ENCODE results near the gene SAMHD1.

SAMHD1 gene

DNA sequence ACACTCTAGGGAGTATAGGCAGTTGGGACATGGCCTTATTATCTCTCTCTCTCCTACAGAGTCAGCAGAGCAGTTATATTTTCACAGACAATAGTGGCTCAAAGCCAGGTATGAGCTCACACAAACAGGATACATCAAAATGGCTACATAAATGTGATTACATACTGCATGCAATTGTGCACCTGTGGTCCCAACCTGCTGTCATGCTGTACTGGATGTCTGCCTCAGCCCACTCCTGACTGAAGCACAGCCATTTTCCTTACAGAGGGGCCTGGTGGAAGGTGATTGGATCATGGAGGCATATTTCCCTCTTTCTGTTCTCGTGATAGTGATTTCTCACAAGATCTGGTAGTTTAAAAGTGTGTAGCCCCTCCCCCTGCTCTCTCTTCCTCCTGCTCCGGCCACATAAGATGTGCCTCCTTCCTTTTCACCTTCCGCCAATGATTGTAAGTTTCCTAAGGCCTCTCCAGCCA lies 37.0 kb upstream of the SAMHD1 start:
- H3K18ac ChIP-seq (ENCODE audit: low read length) = no peak overlapping the region
- H2AK5ac ChIP-seq (ENCODE audit: low read depth, low read length) = no peak overlapping the region
- no peak overlapping the region for H3K4ac ChIP-seq (ENCODE audit: low read length)
- no peak overlapping the region for H3K14ac ChIP-seq (ENCODE audit: low read length)
- H3K4me3 ChIP-seq (ENCODE audit: low read length in 2 of 2) = no peak overlapping the region
- no peaks in the 10 kb centered on the region for H3K79me1 ChIP-seq (ENCODE audit: low read depth, low read length)
- no peak overlapping the region for H3K9ac ChIP-seq (ENCODE audit: low read depth, low read length, poor library complexity)
- H2BK120ac ChIP-seq (ENCODE audit: low read depth, low read length) = no peak overlapping the region
- no peak overlapping the region for H3K4me2 ChIP-seq (ENCODE audit: insufficient read depth, low read length, poor library complexity, severe bottlenecking)
- H3K27ac ChIP-seq (replicated peaks; ENCODE audit: low read length) = no peak overlapping the region
- H4K91ac ChIP-seq (ENCODE audit: low read depth, low read length, poor library complexity) = no peak overlapping the region
- DNase-seq (ENCODE audit: low spot score) = no peak
- H2AFZ ChIP-seq (ENCODE audit: low read length) = no peak overlapping the region
- no peak overlapping the region for H2BK15ac ChIP-seq (ENCODE audit: low read length)
- WGBS, 2 donors (ENCODE audit: extremely low coverage in 2 of 2, insufficient read length in 2 of 2, insufficient replicate concordance in 1 of 2) = no CpG with 5 or more reads among the region's 3 CpGs
- H3K9me3 ChIP-seq (replicated peaks in 1 of 2; ENCODE audit: control insufficient read depth in 2 of 2, insufficient read depth in 1 of 2, low read depth in 1 of 2, low read length in 2 of 2) = peaks cover 0 to 8% of the 10 kb centered on the region in 2 donors
- H3K36me3 ChIP-seq (replicated peaks in 1 of 2; ENCODE audit: control insufficient read depth in 2 of 2, insufficient read depth in 2 of 2, low read length in 2 of 2) = no peaks in the 10 kb centered on the region
- H4K8ac ChIP-seq (ENCODE audit: low read depth, low read length) = no peak overlapping the region
- no peaks in the 10 kb centered on the region for H3K27me3 ChIP-seq (ENCODE audit: control insufficient read depth in 3 of 3, insufficient read depth in 3 of 3, low read depth in 1 of 3, low read length in 3 of 3)
- no peak overlapping the region for H3K23ac ChIP-seq (ENCODE audit: low read depth, low read length, poor library complexity)
- no peaks in the 10 kb centered on the region for H3K4me1 ChIP-seq (ENCODE audit: control insufficient read depth in 2 of 2, insufficient read depth in 1 of 2, low read depth in 1 of 2, low read length in 2 of 2)
- H2BK12ac ChIP-seq (ENCODE audit: low read length) = no peak overlapping the region
- H2BK5ac ChIP-seq (ENCODE audit: low read length) = no peak overlapping the region

DNA sequence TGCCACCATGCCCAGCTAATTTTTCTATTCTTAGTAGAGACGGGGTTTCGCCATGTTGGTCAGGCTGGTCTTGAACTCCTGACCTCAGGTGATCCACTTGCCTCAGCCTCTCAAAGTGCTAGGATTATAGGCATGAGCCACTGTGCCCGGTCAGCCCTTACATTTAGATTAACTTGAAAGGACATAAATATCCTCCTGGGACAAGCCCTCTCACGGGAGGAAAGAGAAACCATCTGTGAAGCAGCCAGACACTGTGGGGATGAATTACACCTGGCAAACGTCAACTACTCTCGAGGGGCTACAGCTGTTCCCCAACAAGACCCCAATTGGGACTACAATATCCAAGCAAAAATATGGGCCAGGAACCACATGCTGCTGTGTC lies 32.7 kb upstream of the SAMHD1 start:
- H2BK5ac ChIP-seq (ENCODE audit: low read length) = no peak overlapping the region
- H4K8ac ChIP-seq (ENCODE audit: low read depth, low read length) = no peak overlapping the region
- no peak overlapping the region for H3K14ac ChIP-seq (ENCODE audit: low read length)
- no peaks in the 10 kb centered on the region for H3K4me1 ChIP-seq (ENCODE audit: control insufficient read depth in 2 of 2, insufficient read depth in 1 of 2, low read depth in 1 of 2, low read length in 2 of 2)
- no peak overlapping the region for H3K23ac ChIP-seq (ENCODE audit: low read depth, low read length, poor library complexity)
- no peak overlapping the region for H4K91ac ChIP-seq (ENCODE audit: low read depth, low read length, poor library complexity)
- no peak overlapping the region for H3K18ac ChIP-seq (ENCODE audit: low read length)
- H3K36me3 ChIP-seq (replicated peaks in 1 of 2; ENCODE audit: control insufficient read depth in 2 of 2, insufficient read depth in 2 of 2, low read length in 2 of 2) = no peaks in the 10 kb centered on the region
- no peak for DNase-seq (ENCODE audit: low spot score)
- no peak overlapping the region for H3K27ac ChIP-seq (replicated peaks; ENCODE audit: low read length)
- H2BK12ac ChIP-seq (ENCODE audit: low read length) = no peak overlapping the region
- H2AK5ac ChIP-seq (ENCODE audit: low read depth, low read length) = no peak overlapping the region
- no peak overlapping the region for H3K4me3 ChIP-seq (ENCODE audit: low read length in 2 of 2)
- H3K79me1 ChIP-seq (ENCODE audit: low read depth, low read length) = no peaks in the 10 kb centered on the region
- no peaks in the 10 kb centered on the region for H3K9me3 ChIP-seq (replicated peaks in 1 of 2; ENCODE audit: control insufficient read depth in 2 of 2, insufficient read depth in 1 of 2, low read depth in 1 of 2, low read length in 2 of 2)
- no peak overlapping the region for H2BK120ac ChIP-seq (ENCODE audit: low read depth, low read length)
- H2BK15ac ChIP-seq (ENCODE audit: low read length) = no peak overlapping the region
- H3K27me3 ChIP-seq (ENCODE audit: control insufficient read depth in 3 of 3, insufficient read depth in 3 of 3, low read depth in 1 of 3, low read length in 3 of 3) = no peaks in the 10 kb centered on the region
- no peak overlapping the region for H3K4ac ChIP-seq (ENCODE audit: low read length)
- H2AFZ ChIP-seq (ENCODE audit: low read length) = no peak overlapping the region
- no CpG with 5 or more reads among the region's 6 CpGs for WGBS, 2 donors (ENCODE audit: extremely low coverage in 2 of 2, insufficient read length in 2 of 2, insufficient replicate concordance in 1 of 2)
- H3K4me2 ChIP-seq (ENCODE audit: insufficient read depth, low read length, poor library complexity, severe bottlenecking) = no peak overlapping the region
- no peak overlapping the region for H3K9ac ChIP-seq (ENCODE audit: low read depth, low read length, poor library complexity)

- no peak overlapping the region for H4K91ac ChIP-seq (ENCODE audit: low read depth, low read length, poor library complexity)
- no peak overlapping the region for H3K27ac ChIP-seq (replicated peaks; ENCODE audit: low read length)
- no peak overlapping the region for H2AFZ ChIP-seq (ENCODE audit: low read length)
- H3K14ac ChIP-seq (ENCODE audit: low read length) = no peak overlapping the region
- H2AK5ac ChIP-seq (ENCODE audit: low read depth, low read length) = no peak overlapping the region
- H3K9ac ChIP-seq (ENCODE audit: low read depth, low read length, poor library complexity) = no peak overlapping the region
- no peak overlapping the region for H3K4me3 ChIP-seq (ENCODE audit: low read length in 2 of 2)
- H2BK5ac ChIP-seq (ENCODE audit: low read length) = no peak overlapping the region
- peaks cover 2 to 10% of the 10 kb centered on the region in 2 donors for H3K9me3 ChIP-seq (replicated peaks in 1 of 2; ENCODE audit: control insufficient read depth in 2 of 2, insufficient read depth in 1 of 2, low read depth in 1 of 2, low read length in 2 of 2)
- H3K18ac ChIP-seq (ENCODE audit: low read length) = no peak overlapping the region
- no peaks in the 10 kb centered on the region for H3K4me1 ChIP-seq (ENCODE audit: control insufficient read depth in 2 of 2, insufficient read depth in 1 of 2, low read depth in 1 of 2, low read length in 2 of 2)
- no CpG with 5 or more reads among the region's 3 CpGs for WGBS, 2 donors (ENCODE audit: extremely low coverage in 2 of 2, insufficient read length in 2 of 2, insufficient replicate concordance in 1 of 2)
- no peaks in the 10 kb centered on the region for H3K36me3 ChIP-seq (replicated peaks in 1 of 2; ENCODE audit: control insufficient read depth in 2 of 2, insufficient read depth in 2 of 2, low read length in 2 of 2)
- no peak overlapping the region for H2BK12ac ChIP-seq (ENCODE audit: low read length)
- no peak overlapping the region for H3K23ac ChIP-seq (ENCODE audit: low read depth, low read length, poor library complexity)
- no peak overlapping the region for H4K8ac ChIP-seq (ENCODE audit: low read depth, low read length)
- DNase-seq (ENCODE audit: low spot score) = no peak
- no peaks in the 10 kb centered on the region for H3K79me1 ChIP-seq (ENCODE audit: low read depth, low read length)
- H2BK120ac ChIP-seq (ENCODE audit: low read depth, low read length) = no peak overlapping the region
- no peak overlapping the region for H3K4me2 ChIP-seq (ENCODE audit: insufficient read depth, low read length, poor library complexity, severe bottlenecking)
- no peak overlapping the region for H3K4ac ChIP-seq (ENCODE audit: low read length)
- H2BK15ac ChIP-seq (ENCODE audit: low read length) = no peak overlapping the region
- H3K27me3 ChIP-seq (ENCODE audit: control insufficient read depth in 3 of 3, insufficient read depth in 3 of 3, low read depth in 1 of 3, low read length in 3 of 3) = no peaks in the 10 kb centered on the region
These were observed 23.8 kb upstream of the SAMHD1 start for GRCh38 chr20:36975099-36975818.

- no peak overlapping the region for H4K91ac ChIP-seq (ENCODE audit: low read depth, low read length, poor library complexity)
- no CpG with 5 or more reads among the region's 3 CpGs for WGBS, 2 donors (ENCODE audit: extremely low coverage in 2 of 2, insufficient read length in 2 of 2, insufficient replicate concordance in 1 of 2)
- peaks cover 0 to under 1% of the 10 kb centered on the region in 2 donors for H3K4me1 ChIP-seq (ENCODE audit: control insufficient read depth in 2 of 2, insufficient read depth in 1 of 2, low read depth in 1 of 2, low read length in 2 of 2)
- no peaks in the 10 kb centered on the region for H3K79me1 ChIP-seq (ENCODE audit: low read depth, low read length)
- no peak overlapping the region for H3K4me3 ChIP-seq (ENCODE audit: low read length in 2 of 2)
- H2BK12ac ChIP-seq (ENCODE audit: low read length) = no peak overlapping the region
- no peak overlapping the region for H3K23ac ChIP-seq (ENCODE audit: low read depth, low read length, poor library complexity)
- H3K36me3 ChIP-seq (replicated peaks in 1 of 2; ENCODE audit: control insufficient read depth in 2 of 2, insufficient read depth in 2 of 2, low read length in 2 of 2) = no peaks in the 10 kb centered on the region
- H3K9ac ChIP-seq (ENCODE audit: low read depth, low read length, poor library complexity) = no peak overlapping the region
- H3K27ac ChIP-seq (replicated peaks; ENCODE audit: low read length) = no peak overlapping the region
- H2AFZ ChIP-seq (ENCODE audit: low read length) = no peak overlapping the region
- no peak overlapping the region for H3K14ac ChIP-seq (ENCODE audit: low read length)
- no peak overlapping the region for H3K4me2 ChIP-seq (ENCODE audit: insufficient read depth, low read length, poor library complexity, severe bottlenecking)
- no peaks in the 10 kb centered on the region for H3K27me3 ChIP-seq (ENCODE audit: control insufficient read depth in 3 of 3, insufficient read depth in 3 of 3, low read depth in 1 of 3, low read length in 3 of 3)
- H3K9me3 ChIP-seq (replicated peaks in 1 of 2; ENCODE audit: control insufficient read depth in 2 of 2, insufficient read depth in 1 of 2, low read depth in 1 of 2, low read length in 2 of 2) = peaks cover 4 to 14% of the 10 kb centered on the region in 2 donors
- no peak overlapping the region for H2AK5ac ChIP-seq (ENCODE audit: low read depth, low read length)
- H3K18ac ChIP-seq (ENCODE audit: low read length) = no peak overlapping the region
- DNase-seq (ENCODE audit: low spot score) = no peak
- no peak overlapping the region for H4K8ac ChIP-seq (ENCODE audit: low read depth, low read length)
- H2BK15ac ChIP-seq (ENCODE audit: low read length) = no peak overlapping the region
- H2BK5ac ChIP-seq (ENCODE audit: low read length) = no peak overlapping the region
- no peak overlapping the region for H3K4ac ChIP-seq (ENCODE audit: low read length)
- no peak overlapping the region for H2BK120ac ChIP-seq (ENCODE audit: low read depth, low read length)
These were observed 23.2 kb upstream of the SAMHD1 start for GRCh38 chr20:36974660-36975059.

All from neuronal stem cell (in vitro differentiated cells).